GM12878 (cell line): Measurements from ENCODE around the gene ZNF581. TPM values are rescaled to one million over a fixed set of nuclear protein-coding genes. Genes with fewer than 3 reads are reported as not detected.

Experiments
- BACH1 ChIP-seq: fragments of 450-650 bp; IDR thresholded peaks from 2 replicates; pipeline ENCODE4 v1.6.1; 2017; ENCODE audit warnings: mild to moderate bottlenecking, borderline replicate concordance
- BHLHE40 ChIP-seq, 2 experiments: fragments of 450-650 bp in 1 of 2; IDR thresholded peaks; 2 replicates each; pipeline ENCODE4 v1.6.1; 2011 to 2017; ENCODE audit warnings: low read depth in 2 of 2, borderline replicate concordance in 1 of 2, improper control_type of control experiment in 1 of 2, low read length in 1 of 2, mild to moderate bottlenecking in 1 of 2
- CHD2 ChIP-seq: IDR thresholded peaks from 2 replicates; pipeline ENCODE4 v1.6.1; 2011; ENCODE audit warnings: low read depth, low read length, improper control_type of control experiment, borderline replicate concordance
- EED ChIP-seq: sonication (generic); IDR thresholded peaks from 2 replicates; pipeline ENCODE4 v1.6.1; 2016; ENCODE audit warnings: antibody characterized with exemption, low read depth
- GABPA ChIP-seq: IDR thresholded peaks from 2 replicates; pipeline ENCODE4 v1.6.1; 2014; ENCODE audit warnings: antibody characterized with exemption, low read depth, mild to moderate bottlenecking, inconsistent platforms
- IRF5 ChIP-seq: fragments of 450-650 bp; IDR thresholded peaks from 2 replicates; pipeline ENCODE4 v1.6.1; 2017; ENCODE audit warnings: borderline replicate concordance
- JUND ChIP-seq: IDR thresholded peaks from 2 replicates; pipeline ENCODE4 v1.6.1; 2012; ENCODE audit warnings: low read depth, mild to moderate bottlenecking, low read length, improper control_type of control experiment, moderate library complexity
- NFYB ChIP-seq: IDR thresholded peaks from 2 replicates; pipeline ENCODE4 v1.6.1; 2011; ENCODE audit warnings: low read depth, mild to moderate bottlenecking, low read length, improper control_type of control experiment, moderate library complexity; ENCODE audit not compliant: insufficient read depth
- POLR2A ChIP-seq: IDR thresholded peaks from 2 replicates; pipeline ENCODE4 v1.6.1; 2011; ENCODE audit warnings: low read depth, mild to moderate bottlenecking, low read length
- RB1 ChIP-seq: fragments of 450-650 bp; formaldehyde crosslinking; IDR thresholded peaks from 2 replicates; pipeline ENCODE4 v1.6.1; 2017; ENCODE audit warnings: mild to moderate bottlenecking, borderline replicate concordance
- REST ChIP-seq: IDR thresholded peaks from 2 replicates; pipeline ENCODE4 v1.6.1; 2012; ENCODE audit warnings: mild to moderate bottlenecking, low read depth, low read length
- USF1 ChIP-seq: IDR thresholded peaks from 2 replicates; pipeline ENCODE4 v1.6.1; 2011; ENCODE audit warnings: borderline replicate concordance, low read depth, mild to moderate bottlenecking, moderate library complexity, mixed read lengths, low read length; ENCODE audit not compliant: insufficient read depth; ENCODE audit errors: extremely low read length
- YBX1 ChIP-seq: fragments of 450-650 bp; IDR thresholded peaks from 2 replicates; pipeline ENCODE4 v1.6.1; 2016; ENCODE audit warnings: antibody characterized with exemption
- ZBTB33 ChIP-seq: fragments of 450-650 bp; IDR thresholded peaks from 2 replicates; pipeline ENCODE4 v1.6.1; 2017; ENCODE audit warnings: mild to moderate bottlenecking
- ZNF592 ChIP-seq: fragments of 450-650 bp; IDR thresholded peaks from 2 replicates; pipeline ENCODE4 v1.6.1; 2017; ENCODE audit warnings: mild to moderate bottlenecking, moderate library complexity
- ZSCAN29 ChIP-seq: fragments of 450-650 bp; IDR thresholded peaks from 2 replicates; pipeline ENCODE4 v1.6.1; 2017; ENCODE audit warnings: mild to moderate bottlenecking, moderate library complexity
- polyA plus RNA-seq, 11 experiments: library from polyadenylated mRNA; depleted of rRNA in 4 of 11; unstranded in 6 of 11; stranded (reverse) in 5 of 11; fragments of >200 nt; fragmentation: Nextera tagmentation in 4 of 11; fragmentation: Illumina TruSeq in 1 of 11; extraction: Ambion mirVana in 4 of 11; extraction: Trizol in 1 of 11; gene quantifications; 1 replicate in 1 of 11; 2 replicates in 10 of 11; pipeline versions ENCODE4 v1.2.1 to v1.2.3, GENCODE V29; 2011 to 2016; ENCODE audit warnings: inconsistent platforms in 2 of 11, missing spikeins in 2 of 11, low read depth in 1 of 11
- total RNA-seq, 4 experiments: library from RNA; depleted of rRNA in 3 of 4; stranded (reverse); fragments of >200 nt in 3 of 4; fragmentation: Illumina TruSeq in 1 of 4; extraction: Trizol in 1 of 4; gene quantifications; 2 replicates each; pipeline versions ENCODE4 v1.2.1 to v1.2.3, GENCODE V29; 2013 to 2021

ZNF581 gene
- total and polyA plus RNA-seq, 10 of the 15 experiments (the other 5 are each of a cell fraction or from before 2014, with no cell fraction given): 4.7 to 45.4 (median 22.2) TPM

DNA sequence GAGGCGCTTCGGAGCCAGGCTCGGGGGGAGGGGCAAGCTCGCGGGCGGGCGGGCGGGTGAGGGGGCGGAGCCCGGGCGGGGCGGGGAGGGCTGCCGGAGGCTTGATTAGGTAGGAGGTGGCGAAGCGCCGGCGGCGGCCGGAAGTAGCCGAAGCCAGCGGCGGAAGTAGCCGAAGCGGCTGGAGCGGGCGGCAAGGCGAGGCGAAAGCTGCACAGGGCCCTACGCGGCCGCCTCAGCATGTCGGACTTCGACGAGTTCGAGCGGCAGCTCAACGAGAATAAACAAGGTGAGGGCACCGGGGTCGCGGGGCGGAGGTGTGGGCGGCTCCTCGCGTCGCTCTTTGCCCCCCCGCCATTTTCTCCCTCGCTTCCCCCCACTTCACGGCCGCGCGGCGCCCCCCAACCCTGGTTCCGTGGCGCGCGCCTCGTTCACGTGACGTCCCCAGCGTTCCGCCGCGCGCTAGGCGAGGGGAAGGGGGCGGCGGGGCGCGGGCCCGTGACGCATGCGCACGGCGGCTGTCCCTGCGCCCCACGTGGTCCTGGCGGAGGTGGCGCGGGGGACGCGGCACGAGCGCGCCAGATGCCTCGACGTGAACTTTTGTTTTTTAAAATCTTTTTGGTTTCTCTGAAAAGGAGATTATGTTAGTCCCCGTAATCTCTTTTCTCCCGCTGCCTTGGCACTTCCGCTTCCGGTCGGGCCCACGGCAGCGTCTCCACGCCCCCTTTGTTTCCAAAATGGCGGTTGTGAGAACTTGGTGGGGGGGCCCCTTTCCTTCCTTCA, 11.6 kb downstream of the ZNF581 start, which contains the start of gene U2AF2 (continued):
- TF ChIP-seq POLR2A (peak; percentile 81), BACH1 (peak; percentile 61), ZNF592 (no peak), REST (no peak), ZSCAN29 (0 out of 2 replicates have a peak, but pooled peaks have one; percentile 45), CHD2 (peak; percentile 39; the same call in 1 of the 2 replicates), ZBTB33 (no peak), EED (no peak), NFYB (no peak), RB1 (peak; percentile 92), USF1 (peak; percentile 89), BHLHE40 (IDR thresholded peaks at IDR 0.05; ENCODE audit: borderline replicate concordance in 1 of 2, low read depth in 2 of 2, low read length in 1 of 2) (peak; percentile 78 to 96), JUND (no peak), IRF5 (no peak), YBX1 (no peak), GABPA (peak; percentile 88)
- TF ChIP-seq, all 136 proteins: peak for 50
